HG02981 (cell line): Measurements from ENCODE around the gene ARF1.

Experiments
- ATAC-seq: cut with Tn5 transposase; IDR thresholded peaks from one replicate; pipeline ENCODE4 v1.9.1; 2021; ENCODE audit warnings: mild to moderate bottlenecking, moderate library complexity; ENCODE audit not compliant: unreplicated experiment

The ARF1 gene

DNA sequence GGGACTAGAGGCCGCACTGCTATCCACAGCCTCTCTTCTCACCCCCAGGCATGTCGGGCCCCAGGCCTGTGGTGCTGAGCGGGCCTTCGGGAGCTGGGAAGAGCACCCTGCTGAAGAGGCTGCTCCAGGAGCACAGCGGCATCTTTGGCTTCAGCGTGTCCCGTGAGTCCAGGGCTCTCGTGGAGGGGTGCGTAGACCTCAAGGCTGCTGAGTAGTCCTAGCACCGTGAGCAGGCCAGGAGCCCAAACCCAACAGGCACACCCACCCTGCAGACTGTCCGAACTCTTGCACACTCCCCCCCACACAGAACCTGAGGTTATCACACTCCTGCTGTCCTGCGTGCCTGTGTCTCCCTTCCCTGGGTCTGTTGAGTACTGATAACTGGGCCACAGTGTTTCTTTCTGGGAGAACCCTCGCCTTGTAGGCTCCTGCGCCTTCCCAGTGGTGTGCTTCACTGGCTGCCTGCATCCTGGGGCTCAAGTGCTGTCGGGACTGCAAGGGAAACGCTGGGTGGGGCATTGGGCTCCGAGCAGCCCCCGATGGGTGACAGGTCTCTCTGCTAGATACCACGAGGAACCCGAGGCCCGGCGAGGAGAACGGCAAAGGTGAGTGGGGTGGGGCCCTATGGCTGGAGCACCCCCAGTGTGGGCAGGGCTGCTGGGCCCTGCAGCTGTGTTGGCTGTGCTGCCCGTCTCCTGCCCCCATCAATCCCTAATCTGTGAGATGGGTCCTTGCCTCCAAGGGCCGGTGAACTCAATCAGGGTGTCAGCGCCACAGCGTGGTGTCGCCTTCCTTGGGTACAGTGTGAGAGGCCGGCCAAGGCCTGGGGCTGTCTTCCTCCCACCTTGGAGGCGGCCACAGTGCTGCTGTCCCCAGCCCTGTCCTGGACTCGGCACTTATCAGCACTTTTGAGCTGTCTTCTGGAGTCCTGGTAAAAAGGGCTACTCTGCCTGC, 63.2 kb downstream of the ARF1 start:
- no peak for ATAC-seq

DNA sequence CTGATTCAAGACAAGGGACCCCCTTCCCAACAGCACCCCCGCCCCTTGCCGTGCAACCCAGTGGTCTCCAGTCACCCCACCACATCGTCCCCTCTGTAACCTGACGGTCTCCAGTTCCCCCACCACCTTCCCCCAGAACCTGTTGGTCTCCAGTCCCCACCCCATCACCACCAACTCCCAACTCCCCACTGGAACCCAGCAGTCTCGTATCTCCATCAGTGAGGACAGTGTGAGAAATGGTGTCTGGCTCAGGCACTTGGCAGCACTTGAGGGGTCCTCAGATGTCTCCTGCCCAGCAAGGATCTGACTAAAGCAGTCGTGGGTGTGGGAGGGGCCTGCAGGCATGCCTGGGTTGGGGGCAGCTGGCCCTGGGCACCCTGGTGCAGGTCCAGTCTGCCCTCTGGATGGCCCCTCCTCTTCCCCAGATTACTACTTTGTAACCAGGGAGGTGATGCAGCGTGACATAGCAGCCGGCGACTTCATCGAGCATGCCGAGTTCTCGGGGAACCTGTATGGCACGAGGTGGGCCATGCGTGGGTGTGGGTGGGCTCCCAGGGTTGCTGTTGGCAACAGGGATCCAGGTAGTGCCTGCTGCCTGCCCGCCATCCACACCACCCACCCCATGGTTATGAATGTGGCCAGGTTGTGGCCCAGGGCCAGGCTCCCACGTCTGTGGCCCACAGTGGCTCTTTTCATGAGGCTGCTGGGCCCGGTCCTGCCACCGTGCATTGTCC, 64.1 kb downstream of the ARF1 start:
- ATAC-seq: no peak

DNA sequence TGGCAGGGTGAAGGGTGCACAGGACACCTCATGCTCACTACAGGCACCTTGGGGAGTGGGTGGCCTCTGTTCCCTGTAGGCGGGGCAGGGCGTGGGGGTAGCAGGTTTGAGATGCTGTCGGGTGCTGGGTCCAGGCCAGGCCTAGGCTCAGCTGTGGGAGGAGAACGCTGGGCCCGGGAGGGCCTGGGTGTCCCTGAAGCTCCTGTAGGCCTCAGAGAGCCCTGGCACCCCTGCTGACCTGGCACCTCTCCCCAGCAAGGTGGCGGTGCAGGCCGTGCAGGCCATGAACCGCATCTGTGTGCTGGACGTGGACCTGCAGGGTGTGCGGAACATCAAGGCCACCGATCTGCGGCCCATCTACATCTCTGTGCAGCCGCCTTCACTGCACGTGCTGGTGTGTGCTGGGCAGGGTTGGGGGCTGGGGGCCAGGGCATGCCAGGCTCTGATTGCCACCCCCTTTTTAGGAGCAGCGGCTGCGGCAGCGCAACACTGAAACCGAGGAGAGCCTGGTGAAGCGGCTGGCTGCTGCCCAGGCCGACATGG, 64.7 kb downstream of the ARF1 start:
- no peak for ATAC-seq

DNA sequence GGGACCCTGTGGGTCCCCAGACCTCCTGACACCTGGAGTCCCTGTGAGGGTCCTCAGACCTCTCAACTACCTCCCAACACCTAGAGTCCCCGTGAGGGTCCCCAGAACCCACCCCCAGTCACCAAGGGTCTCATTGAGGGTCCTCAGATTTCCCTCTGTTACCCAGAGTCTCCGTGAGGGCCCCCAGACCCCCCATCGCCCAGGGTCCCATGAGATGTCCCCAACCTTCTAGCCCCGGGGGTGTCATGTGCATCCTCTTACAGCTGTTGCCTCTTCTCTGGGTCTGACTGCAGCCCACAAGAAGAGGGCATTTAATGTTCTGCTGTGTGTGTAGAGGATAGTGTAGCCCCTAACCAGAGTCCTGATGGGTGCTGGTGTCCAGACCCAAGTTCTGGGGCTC, 65.3 kb downstream of the ARF1 start:
- no peak for ATAC-seq

DNA sequence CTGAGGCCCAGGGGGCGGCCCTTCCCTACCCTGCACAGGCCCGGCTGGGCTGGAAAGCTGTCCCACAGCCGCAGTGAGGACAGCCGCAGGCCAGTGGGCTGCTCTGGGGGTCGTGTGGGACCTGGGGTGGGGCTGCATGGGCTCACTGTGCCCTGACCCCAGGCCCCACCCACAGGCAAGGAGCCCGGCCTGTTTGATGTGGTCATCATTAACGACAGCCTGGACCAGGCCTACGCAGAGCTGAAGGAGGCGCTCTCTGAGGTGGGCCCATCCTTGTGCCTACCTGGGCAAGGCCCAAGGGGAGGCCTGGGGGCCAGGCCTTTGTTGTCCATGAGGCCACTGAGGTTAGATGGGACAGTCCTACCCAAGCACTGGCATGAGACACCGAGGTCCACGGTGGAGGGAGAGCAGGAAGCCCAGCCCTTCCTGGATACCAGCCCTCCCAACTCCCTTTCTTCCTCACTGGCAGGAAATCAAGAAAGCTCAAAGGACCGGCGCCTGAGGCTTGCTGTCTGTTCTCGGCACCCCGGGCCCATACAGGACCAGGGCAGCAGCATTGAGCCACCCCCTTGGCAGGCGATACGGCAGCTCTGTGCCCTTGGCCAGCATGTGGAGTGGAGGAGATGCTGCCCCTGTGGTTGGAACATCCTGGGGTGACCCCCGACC, 65.8 kb downstream of the ARF1 start:
- no peak for ATAC-seq
